ENCODE results near the gene KCTD2. TPM values are rescaled to one million over a fixed set of nuclear protein-coding genes. Genes with fewer than 3 reads are reported as not detected.

The KCTD2 gene
- total and polyA plus RNA-seq, 9 of the 15 experiments (the other 6 are each of a cell fraction or from before 2014, with no cell fraction given), result 1.7 to 32.9 (median 15.8) TPM

DNA sequence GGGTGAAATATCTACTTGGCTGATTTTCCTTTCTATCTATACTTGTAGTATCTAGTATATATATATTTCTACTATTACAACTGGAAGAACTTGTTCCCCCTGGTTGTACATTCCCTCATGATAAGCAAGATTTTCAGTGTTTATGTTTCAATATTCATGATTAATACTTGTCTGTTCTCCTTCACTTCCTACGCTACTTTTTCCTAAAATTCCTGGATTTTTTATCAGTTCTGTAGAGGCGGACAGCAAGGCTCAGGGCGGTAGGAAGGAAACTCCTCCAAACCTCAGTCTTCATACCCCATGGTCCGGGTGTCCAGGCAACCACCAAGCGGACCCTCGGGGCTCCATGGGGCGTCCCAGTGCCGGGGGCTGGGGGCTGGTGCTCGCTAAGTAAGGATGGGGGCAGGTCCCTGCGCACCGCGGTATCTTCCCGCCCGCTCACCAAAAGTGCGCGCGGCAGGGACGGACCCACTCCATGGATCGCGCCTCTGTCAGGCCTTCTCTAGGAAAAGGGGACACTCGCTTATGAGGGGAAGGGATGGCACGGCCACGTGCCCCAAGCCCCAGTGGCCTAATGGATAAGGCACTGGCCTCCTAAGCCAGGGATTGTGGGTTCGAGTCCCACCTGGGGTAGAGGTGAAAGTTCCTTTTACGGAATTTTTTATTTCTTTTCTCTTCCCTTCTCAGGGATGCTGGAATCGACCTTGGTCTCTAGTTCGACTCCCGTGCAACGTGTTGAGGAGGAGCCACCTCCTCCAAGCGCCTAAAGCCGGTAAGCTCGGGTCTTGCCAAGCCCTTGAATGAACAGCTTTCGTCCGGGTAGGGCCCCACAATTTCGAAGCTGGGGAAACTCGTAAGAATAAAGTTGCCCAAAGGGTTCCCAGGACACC, 13.4 kb upstream of the KCTD2 start (continued):
- peak; percentile 55 to 96; a peak in 3 of 4 replicates for TF ChIP-seq TBL1XR1 (IDR thresholded peaks at IDR 0.05; ENCODE audit: low read length in 2 of 2)
- TF ChIP-seq KLF1 (tag; IDR thresholded peaks at IDR 0.05), result no peak
- TF ChIP-seq, protein P1, sequence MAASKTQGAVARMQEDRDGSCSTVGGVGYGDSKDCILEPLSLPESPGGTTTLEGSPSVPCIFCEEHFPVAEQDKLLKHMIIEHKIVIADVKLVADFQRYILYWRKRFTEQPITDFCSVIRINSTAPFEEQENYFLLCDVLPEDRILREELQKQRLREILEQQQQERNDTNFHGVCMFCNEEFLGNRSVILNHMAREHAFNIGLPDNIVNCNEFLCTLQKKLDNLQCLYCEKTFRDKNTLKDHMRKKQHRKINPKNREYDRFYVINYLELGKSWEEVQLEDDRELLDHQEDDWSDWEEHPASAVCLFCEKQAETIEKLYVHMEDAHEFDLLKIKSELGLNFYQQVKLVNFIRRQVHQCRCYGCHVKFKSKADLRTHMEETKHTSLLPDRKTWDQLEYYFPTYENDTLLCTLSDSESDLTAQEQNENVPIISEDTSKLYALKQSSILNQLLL (CRISPR knock-in tag; IDR thresholded peaks at IDR 0.05; ENCODE audit: borderline replicate concordance), result no peak
- TF ChIP-seq, protein P2, sequence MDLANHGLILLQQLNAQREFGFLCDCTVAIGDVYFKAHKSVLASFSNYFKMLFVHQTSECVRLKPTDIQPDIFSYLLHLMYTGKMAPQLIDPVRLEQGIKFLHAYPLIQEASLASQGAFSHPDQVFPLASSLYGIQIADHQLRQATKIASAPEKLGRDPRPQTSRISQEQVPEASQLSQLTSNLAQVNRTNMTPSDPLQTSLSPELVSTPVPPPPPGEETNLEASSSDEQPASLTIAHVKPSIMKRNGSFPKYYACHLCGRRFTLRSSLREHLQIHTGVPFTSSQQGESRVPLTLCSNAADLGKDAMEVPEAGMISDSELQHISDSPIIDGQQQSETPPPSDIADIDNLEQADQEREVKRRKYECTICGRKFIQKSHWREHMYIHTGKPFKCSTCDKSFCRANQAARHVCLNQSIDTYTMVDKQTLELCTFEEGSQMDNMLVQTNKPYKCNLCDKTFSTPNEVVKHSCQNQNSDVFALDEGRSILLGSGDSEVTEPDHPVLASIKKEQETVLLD (IDR thresholded peaks at IDR 0.05), result no peak
- no peak for TF ChIP-seq RBFOX2 (IDR thresholded peaks at IDR 0.05; ENCODE audit: low read depth, low read length)
- no peak for TF ChIP-seq HLTF (IDR thresholded peaks at IDR 0.05)
- TF ChIP-seq, protein P3, sequence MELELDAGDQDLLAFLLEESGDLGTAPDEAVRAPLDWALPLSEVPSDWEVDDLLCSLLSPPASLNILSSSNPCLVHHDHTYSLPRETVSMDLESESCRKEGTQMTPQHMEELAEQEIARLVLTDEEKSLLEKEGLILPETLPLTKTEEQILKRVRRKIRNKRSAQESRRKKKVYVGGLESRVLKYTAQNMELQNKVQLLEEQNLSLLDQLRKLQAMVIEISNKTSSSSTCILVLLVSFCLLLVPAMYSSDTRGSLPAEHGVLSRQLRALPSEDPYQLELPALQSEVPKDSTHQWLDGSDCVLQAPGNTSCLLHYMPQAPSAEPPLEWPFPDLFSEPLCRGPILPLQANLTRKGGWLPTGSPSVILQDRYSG (tag; conservative IDR thresholded peaks at IDR 0.05; ENCODE audit: low read depth), result no peak
- TF ChIP-seq ZBTB1 (CRISPR knock-in tag; IDR thresholded peaks at IDR 0.05; ENCODE audit: borderline replicate concordance, low read depth), result no peak
- TF ChIP-seq ZNF224 (CRISPR knock-in tag; IDR thresholded peaks at IDR 0.05), result no peak
- no peak for TF ChIP-seq ZZZ3 (IDR thresholded peaks at IDR 0.05)
- 0 out of 2 replicates have a peak, but pooled peaks have one; percentile 38 for TF ChIP-seq ZSCAN29 (IDR thresholded peaks at IDR 0.05)
- no peak for TF ChIP-seq ZNF197 (CRISPR knock-in tag; IDR thresholded peaks at IDR 0.05; ENCODE audit: low read depth)
- peak in 2 of 3 experiments; percentile 27 to 33 for TF ChIP-seq YY1 (IDR thresholded peaks at IDR 0.05; ENCODE audit: borderline replicate concordance in 1 of 3, control insufficient read depth in 1 of 3, extremely low read depth in 1 of 3, insufficient read depth in 3 of 3, insufficient read length in 1 of 3, insufficient replicate concordance in 2 of 3, low read depth in 1 of 3, low read length in 2 of 3)
- TF ChIP-seq NFYB (IDR thresholded peaks at IDR 0.05; ENCODE audit: extremely low read depth, insufficient read length), result no peak
- TF ChIP-seq EWSR1 (IDR thresholded peaks at IDR 0.05; ENCODE audit: borderline replicate concordance, low read depth, partially characterized antibody), result no peak
- no peak for TF ChIP-seq KAT2B (IDR thresholded peaks at IDR 0.05; ENCODE audit: low read depth, low read length)
- TF ChIP-seq HDAC3 (IDR thresholded peaks at IDR 0.05; ENCODE audit: borderline replicate concordance, partially characterized antibody), result no peak
- TF ChIP-seq ZNF134 (CRISPR knock-in tag; conservative IDR thresholded peaks at IDR 0.05), result no peak
- peak; percentile 91 for TF ChIP-seq RB1 (IDR thresholded peaks at IDR 0.05; ENCODE audit: low read depth)
- TF ChIP-seq MAFF (IDR thresholded peaks at IDR 0.05; ENCODE audit: low read length), result no peak
- no peak; the same call in 1 of the 2 replicates for TF ChIP-seq TRIM28 (IDR thresholded peaks at IDR 0.05)
- no peak for TF ChIP-seq SIX5 (IDR thresholded peaks at IDR 0.05; ENCODE audit: borderline replicate concordance in 1 of 2, insufficient read depth in 1 of 2, low read depth in 1 of 2, low read length in 2 of 2)
- no peak for TF ChIP-seq DNMT1 (IDR thresholded peaks at IDR 0.05)
- TF ChIP-seq RBM15 (IDR thresholded peaks at IDR 0.05; ENCODE audit: insufficient read depth, low read length), result no peak
- no peak for TF ChIP-seq SAFB (IDR thresholded peaks at IDR 0.05; ENCODE audit: borderline replicate concordance, low read depth, low read length)
